Endothelial cell of umbilical vein (primary cell): ENCODE results near the gene ZBP1. TPM values are rescaled to one million over a fixed set of nuclear protein-coding genes. Genes with fewer than 3 reads are reported as not detected.

Experiments
- BruUV-seq: library from RNA; stranded (reverse); fragments of 400-500 nt; replicated peaks from 2 replicates; lab custom pipeline; 2021; lab: Mats Ljungman, UMichigan
- CTCF ChIA-PET: fragments of 300-600, 350-600 bp; sonication (Branson Sonifier 250); formaldehyde crosslinking; loops from one replicate; lab custom pipeline; 2021; ENCODE audit warnings: antibody characterized with exemption, inconsistent platforms; lab: Charles Lee
- POLR2A ChIA-PET: fragments of 300-600, 350-600 bp; sonication (Branson Sonifier 250); formaldehyde crosslinking; loops from one replicate; lab custom pipeline; 2021; ENCODE audit warnings: antibody characterized with exemption, inconsistent platforms; lab: Charles Lee
- DNase-seq: peaks from one replicate; pipeline ENCODE4 v3.0.0-alpha.2; 2011; ENCODE audit warnings: low read depth, low spot score
- FAIRE-seq: peaks from 2 replicates; lab custom pipeline; 2011; peaks lifted over from hg19 to GRCh38; lab: Jason Lieb, UNC
- H2AFZ ChIP-seq: 2 replicates; pipeline ENCODE4 v1.6.0; 2012; ENCODE audit warnings: low read depth, low read length, control low read depth, inconsistent platforms
- H3K27ac ChIP-seq: 2 replicates; pipeline ENCODE4 v1.5.1; 2011; ENCODE audit warnings: low read depth, mild to moderate bottlenecking, control low read depth, low read length, moderate library complexity; ENCODE audit not compliant: insufficient read depth
- H3K27me3 ChIP-seq, 2 experiments: 2 replicates each; pipeline versions ENCODE4 v1.6.0 to v1.6.1; 2011; ENCODE audit warnings: low read length in 2 of 2, mixed read lengths in 1 of 2; ENCODE audit not compliant: control insufficient read depth in 2 of 2, insufficient read depth in 2 of 2
- H3K36me3 ChIP-seq, 2 experiments: 2 replicates in 1 of 2; 3 replicates in 1 of 2; pipeline ENCODE4 v1.5.1; 2011; ENCODE audit warnings: low read length in 2 of 2, mild to moderate bottlenecking in 1 of 2, moderate library complexity in 1 of 2; ENCODE audit not compliant: control insufficient read depth in 2 of 2, insufficient read depth in 2 of 2; ENCODE audit errors: extremely low read depth in 1 of 2
- H3K4me1 ChIP-seq: 3 replicates; pipeline ENCODE4 v1.5.1; 2011; ENCODE audit warnings: mild to moderate bottlenecking, low read length; ENCODE audit not compliant: control insufficient read depth, insufficient read depth; ENCODE audit errors: extremely low read depth
- H3K4me2 ChIP-seq: 2 replicates; pipeline ENCODE4 v1.6.1; 2011; ENCODE audit warnings: low read length, control low read depth, mixed read lengths; ENCODE audit not compliant: insufficient read depth
- H3K4me3 ChIP-seq, 3 experiments: fragments of 200-600 bp in 1 of 3; sonication (generic), shearing (Covaris generic) in 1 of 3; replicated peaks in 1 of 3; 2 replicates each; pipeline ENCODE4 v1.5.1; 2011 to 2016; ENCODE audit warnings: control low read depth in 3 of 3, low read length in 3 of 3, mild to moderate bottlenecking in 2 of 3, inconsistent platforms in 1 of 3, low read depth in 1 of 3, moderate library complexity in 1 of 3; ENCODE audit not compliant: insufficient read depth in 1 of 3
- H3K79me2 ChIP-seq: 2 replicates; pipeline ENCODE4 v1.6.0; 2012; ENCODE audit warnings: low read length, inconsistent platforms; ENCODE audit not compliant: control insufficient read depth, insufficient read depth
- H3K9ac ChIP-seq: replicated peaks from 2 replicates; pipeline ENCODE3; 2011; ENCODE audit warnings: low read length, control low read depth; ENCODE audit not compliant: insufficient read depth; ENCODE audit errors: extremely low read depth
- H3K9me1 ChIP-seq: replicated peaks from 3 replicates; pipeline ENCODE4 v1.6.0; 2011; ENCODE audit warnings: mild to moderate bottlenecking, low read length; ENCODE audit not compliant: control insufficient read depth, insufficient read depth; ENCODE audit errors: extremely low read depth
- H3K9me3 ChIP-seq: replicated peaks from 2 replicates; pipeline ENCODE4 v1.5.1; 2012; ENCODE audit warnings: low read length, inconsistent platforms; ENCODE audit not compliant: control insufficient read depth, insufficient read depth
- H4K20me1 ChIP-seq: replicated peaks from 2 replicates; pipeline ENCODE3; 2011; ENCODE audit warnings: mild to moderate bottlenecking, low read length; ENCODE audit not compliant: control insufficient read depth, insufficient read depth; ENCODE audit errors: extremely low read depth
- EZH2 ChIP-seq: IDR thresholded peaks from 2 replicates; pipeline ENCODE4 v1.6.1; 2012; ENCODE audit warnings: borderline replicate concordance, low read depth, mild to moderate bottlenecking, moderate library complexity, low read length, inconsistent platforms; ENCODE audit not compliant: severe bottlenecking
- FOS ChIP-seq: IDR thresholded peaks from 2 replicates; pipeline ENCODE4 v1.6.1; 2011; ENCODE audit warnings: mild to moderate bottlenecking, low read length, moderate library complexity, borderline replicate concordance; ENCODE audit not compliant: insufficient read depth
- GATA2 ChIP-seq: IDR thresholded peaks from 2 replicates; pipeline ENCODE4 v1.7.0; 2011; ENCODE audit warnings: low read depth, mild to moderate bottlenecking, moderate library complexity, mixed read lengths, low read length; ENCODE audit not compliant: insufficient read length, insufficient read depth
- JUN ChIP-seq: IDR thresholded peaks from 2 replicates; pipeline ENCODE4 v1.6.1; 2011; ENCODE audit warnings: borderline replicate concordance, low read depth; ENCODE audit not compliant: insufficient read length, insufficient read depth
- MAX ChIP-seq: IDR thresholded peaks from 2 replicates; pipeline ENCODE4 v1.6.1; 2011; ENCODE audit not compliant: insufficient read depth, insufficient read length
- MYC ChIP-seq: IDR thresholded peaks from one replicate; pipeline ENCODE4 v1.6.1; 2011; ENCODE audit warnings: mild to moderate bottlenecking, low read depth, low read length
- POLR2A ChIP-seq: IDR thresholded peaks from 2 replicates; pipeline ENCODE4 v1.6.1; 2012; ENCODE audit warnings: low read depth, mild to moderate bottlenecking, control low read depth, low read length
- POLR2AphosphoS5 ChIP-seq: IDR thresholded peaks from 2 replicates; pipeline ENCODE4 v1.6.1; 2012; ENCODE audit warnings: low read depth, mild to moderate bottlenecking, control low read depth, low read length, moderate library complexity; ENCODE audit not compliant: insufficient read depth
- dilution Hi-C: fragments of 300-500 bp; cut with MboI; formaldehyde crosslinking; loops from one replicate; pipeline ENCODE4 v1.15.0; 2019; ENCODE audit warnings: low sequenced_read_pairs; ENCODE audit not compliant: extremely low pct_ligation_motif_present
- intact Hi-C: fragments of 100-400 bp; cut with micrococcal nuclease; formaldehyde crosslinking; loops from one replicate; pipeline ENCODE4 v1.10.0; 2022
- polyA plus RNA-seq, 4 experiments: library from polyadenylated mRNA; depleted of rRNA in 3 of 4; stranded (reverse) in 3 of 4; unstranded in 1 of 4; fragments of >200 nt; gene quantifications; 2 replicates each; pipeline versions ENCODE4 v1.2.1 to v1.2.3, GENCODE V29; 2011 to 2012; ENCODE audit warnings: missing spikeins in 1 of 4
- total RNA-seq: library from RNA; stranded (reverse); gene quantifications from 2 replicates; pipeline ENCODE4 v1.2.3, GENCODE V29; 2021
- TF ChIP-seq, protein P1 (sequence below), 2 donors: IDR thresholded peaks; 1 replicate in 1 of 2; 2 replicates in 1 of 2; pipeline ENCODE4 v1.5.1; 2011; ENCODE audit warnings: low read length in 2 of 2, mild to moderate bottlenecking in 2 of 2, moderate library complexity in 2 of 2, control low read depth in 1 of 2, inconsistent platforms in 1 of 2, low read depth in 1 of 2; ENCODE audit not compliant: insufficient read depth in 1 of 2; ENCODE audit errors: extremely low read depth in 1 of 2

ZBP1 gene
- total and polyA plus RNA-seq, 2 donors (not counting 3 experiments of a cell fraction or from before 2014, with no cell fraction given): not detected

GRCh38 chr20:57654998-57655808 is 35.0 kb upstream of the ZBP1 start:
- FAIRE-seq (no peak), DNase-seq (no peak)
- ChIA-PET POLR2A (no interaction called here), CTCF (interaction anchor here (0.6 to 4.5 kb wide), 10 partner anchors 12 to 555 kb away, joined by 3 to 89 read pairs (median 6); no protein-coding TSS in a partner anchor)
- no peak overlapping the region for H3K4me2 ChIP-seq
- H3K4me3 ChIP-seq: no peak overlapping the region
- H3K9me1 ChIP-seq: no peaks in the 10 kb centered on the region
- TF ChIP-seq POLR2AphosphoS5: no peak
- TF ChIP-seq MYC: no peak
- TF ChIP-seq POLR2A: no peak
- TF ChIP-seq MAX: no peak
- TF ChIP-seq EZH2: no peak
- TF ChIP-seq FOS: no peak
- TF ChIP-seq GATA2: no peak
- no peak for TF ChIP-seq JUN
- TF ChIP-seq, protein P1, sequence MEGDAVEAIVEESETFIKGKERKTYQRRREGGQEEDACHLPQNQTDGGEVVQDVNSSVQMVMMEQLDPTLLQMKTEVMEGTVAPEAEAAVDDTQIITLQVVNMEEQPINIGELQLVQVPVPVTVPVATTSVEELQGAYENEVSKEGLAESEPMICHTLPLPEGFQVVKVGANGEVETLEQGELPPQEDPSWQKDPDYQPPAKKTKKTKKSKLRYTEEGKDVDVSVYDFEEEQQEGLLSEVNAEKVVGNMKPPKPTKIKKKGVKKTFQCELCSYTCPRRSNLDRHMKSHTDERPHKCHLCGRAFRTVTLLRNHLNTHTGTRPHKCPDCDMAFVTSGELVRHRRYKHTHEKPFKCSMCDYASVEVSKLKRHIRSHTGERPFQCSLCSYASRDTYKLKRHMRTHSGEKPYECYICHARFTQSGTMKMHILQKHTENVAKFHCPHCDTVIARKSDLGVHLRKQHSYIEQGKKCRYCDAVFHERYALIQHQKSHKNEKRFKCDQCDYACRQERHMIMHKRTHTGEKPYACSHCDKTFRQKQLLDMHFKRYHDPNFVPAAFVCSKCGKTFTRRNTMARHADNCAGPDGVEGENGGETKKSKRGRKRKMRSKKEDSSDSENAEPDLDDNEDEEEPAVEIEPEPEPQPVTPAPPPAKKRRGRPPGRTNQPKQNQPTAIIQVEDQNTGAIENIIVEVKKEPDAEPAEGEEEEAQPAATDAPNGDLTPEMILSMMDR (IDR thresholded peaks at IDR 0.05; ENCODE audit: extremely low read depth in 1 of 2, insufficient read depth in 1 of 2, low read depth in 1 of 2, low read length in 2 of 2): no peak
- no peak overlapping the region for H2AFZ ChIP-seq
- intact Hi-C loops: loop anchor here (1.0 to 10.0 kb wide), 9 partner anchors 33 to 554 kb away; partner anchors contain the start of gene PMEPA1
- H3K9me3 ChIP-seq: no peaks in the 10 kb centered on the region
- H3K27ac ChIP-seq: no peak overlapping the region
- no TSS peak for BruUV-seq
- H4K20me1 ChIP-seq: no peaks in the 10 kb centered on the region
- H3K36me3 ChIP-seq: peaks cover 3 to 26% of the 10 kb centered on the region in 2 experiments
- H3K79me2 ChIP-seq: no peaks in the 10 kb centered on the region
- H3K27me3 ChIP-seq: no peaks in the 10 kb centered on the region
- H3K4me1 ChIP-seq: no peaks in the 10 kb centered on the region
- no peak overlapping the region for H3K9ac ChIP-seq
- dilution Hi-C loops: no loop called here
